H1 (cell line): ENCODE data around the gene GMPPA. TPM values are rescaled to one million over a fixed set of nuclear protein-coding genes. Genes with fewer than 3 reads are reported as not detected.

ENCODE experiments used
- CBX8 ChIP-seq: fragments of 300-800, 300-1000 bp; sonication (generic); IDR thresholded peaks from 2 replicates; pipeline ENCODE4 v1.7.1; 2016; ENCODE audit warnings: low read depth, low read length, borderline replicate concordance
- CEBPB ChIP-seq: IDR thresholded peaks from 2 replicates; pipeline ENCODE4 v1.6.1; 2012; ENCODE audit warnings: low read depth, low read length
- EP300 ChIP-seq, 2 experiments: IDR thresholded peaks; 1 replicate in 1 of 2; 2 replicates in 1 of 2; pipeline ENCODE4 v1.6.1; 2011 to 2012; ENCODE audit warnings: low read depth in 2 of 2, low read length in 2 of 2, mild to moderate bottlenecking in 2 of 2, borderline replicate concordance in 1 of 2, inconsistent platforms in 1 of 2, moderate library complexity in 1 of 2
- EZH2 ChIP-seq: fragments of 200-600 bp; sonication (generic); IDR thresholded peaks from 2 replicates; pipeline ENCODE4 v1.7.1; 2012; ENCODE audit warnings: low read depth, mild to moderate bottlenecking, moderate library complexity, low read length, inconsistent platforms; ENCODE audit not compliant: severe bottlenecking
- JUND ChIP-seq: IDR thresholded peaks from 2 replicates; pipeline ENCODE4 v1.6.1; 2011; ENCODE audit warnings: mild to moderate bottlenecking, improper control_type of control experiment, low read length
- POLR2AphosphoS5 ChIP-seq: IDR thresholded peaks from 2 replicates; pipeline ENCODE4 v1.6.1; 2011; ENCODE audit warnings: low read depth, low read length
- SIRT6 ChIP-seq: IDR thresholded peaks from one replicate; pipeline ENCODE4 v1.7.1; 2012; ENCODE audit warnings: low read length, inconsistent platforms
- SIX5 ChIP-seq: IDR thresholded peaks from 2 replicates; pipeline ENCODE4 v1.6.1; 2011; ENCODE audit warnings: mild to moderate bottlenecking, low read depth, low read length
- TEAD4 ChIP-seq: IDR thresholded peaks from 2 replicates; pipeline ENCODE4 v1.6.1; 2012; ENCODE audit warnings: low read depth, low read length, inconsistent platforms, mixed read lengths
- polyA plus RNA-seq, 7 experiments: library from polyadenylated mRNA; depleted of rRNA in 3 of 7; stranded (reverse) in 5 of 7; unstranded in 2 of 7; fragments of >200 nt in 5 of 7; fragments of 200-250 nt in 2 of 7; gene quantifications; 1 replicate in 5 of 7; 2 replicates in 1 of 7; 4 replicates in 1 of 7; pipeline versions ENCODE4 v1.2.1 to v1.2.3, GENCODE V29; 2011 to 2013; ENCODE audit warnings: missing spikeins in 2 of 7, mixed read lengths in 2 of 7
- total RNA-seq: library from RNA; stranded (reverse); fragmentation: NEBNext Ultra II Directional; extraction: Animal tissue kit (Norgen Biotek cat#: 25700); gene quantifications from 2 replicates; pipeline ENCODE4 v1.2.1, GENCODE V29; 2021
- TF ChIP-seq, protein P1 (sequence below): fragments of 300-600 bp; sonication (generic); IDR thresholded peaks from 2 replicates; pipeline ENCODE4 v1.7.1; 2012; ENCODE audit warnings: low read length, moderate library complexity, mild to moderate bottlenecking, inconsistent platforms; ENCODE audit not compliant: insufficient replicate concordance
- TF ChIP-seq, protein P2 (sequence below): IDR thresholded peaks from 2 replicates; pipeline ENCODE4 v1.6.1; 2012; ENCODE audit warnings: inconsistent platforms

The GMPPA gene
- total and polyA plus RNA-seq, 2 of the 8 experiments (the other 6 are each of a cell fraction or from before 2014, with no cell fraction given): 34.3 to 98.8 TPM

DNA sequence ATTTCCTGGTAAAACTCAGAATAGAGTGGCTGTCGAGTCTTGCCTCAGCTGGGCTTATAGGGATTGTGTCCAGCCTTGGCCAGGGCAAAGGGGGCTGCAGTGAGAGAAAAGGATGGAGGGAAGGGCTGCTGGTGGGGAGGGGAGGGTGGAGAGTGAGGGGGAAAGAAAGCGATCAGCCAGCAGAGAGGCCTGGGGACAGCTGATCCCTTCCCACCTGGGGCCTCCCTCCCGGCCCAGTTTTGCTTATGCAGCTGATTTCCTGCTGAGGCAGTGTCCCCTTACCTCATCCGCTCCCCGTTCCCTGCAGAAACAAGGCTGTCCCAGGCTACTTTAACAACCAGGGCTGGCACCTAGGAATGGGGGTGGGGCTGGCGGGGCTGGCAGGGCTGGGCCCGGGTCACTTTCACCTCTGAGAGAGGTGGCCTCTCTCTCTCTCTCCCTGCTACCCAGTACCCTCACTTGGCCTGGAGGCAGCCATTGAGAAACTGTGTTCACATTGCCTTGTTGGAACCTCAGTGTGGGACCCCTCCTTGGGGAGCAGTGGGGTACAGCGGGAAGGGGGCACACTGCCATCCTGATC, 12.2 kb upstream of the GMPPA start (continued):
- TF ChIP-seq, protein P1, sequence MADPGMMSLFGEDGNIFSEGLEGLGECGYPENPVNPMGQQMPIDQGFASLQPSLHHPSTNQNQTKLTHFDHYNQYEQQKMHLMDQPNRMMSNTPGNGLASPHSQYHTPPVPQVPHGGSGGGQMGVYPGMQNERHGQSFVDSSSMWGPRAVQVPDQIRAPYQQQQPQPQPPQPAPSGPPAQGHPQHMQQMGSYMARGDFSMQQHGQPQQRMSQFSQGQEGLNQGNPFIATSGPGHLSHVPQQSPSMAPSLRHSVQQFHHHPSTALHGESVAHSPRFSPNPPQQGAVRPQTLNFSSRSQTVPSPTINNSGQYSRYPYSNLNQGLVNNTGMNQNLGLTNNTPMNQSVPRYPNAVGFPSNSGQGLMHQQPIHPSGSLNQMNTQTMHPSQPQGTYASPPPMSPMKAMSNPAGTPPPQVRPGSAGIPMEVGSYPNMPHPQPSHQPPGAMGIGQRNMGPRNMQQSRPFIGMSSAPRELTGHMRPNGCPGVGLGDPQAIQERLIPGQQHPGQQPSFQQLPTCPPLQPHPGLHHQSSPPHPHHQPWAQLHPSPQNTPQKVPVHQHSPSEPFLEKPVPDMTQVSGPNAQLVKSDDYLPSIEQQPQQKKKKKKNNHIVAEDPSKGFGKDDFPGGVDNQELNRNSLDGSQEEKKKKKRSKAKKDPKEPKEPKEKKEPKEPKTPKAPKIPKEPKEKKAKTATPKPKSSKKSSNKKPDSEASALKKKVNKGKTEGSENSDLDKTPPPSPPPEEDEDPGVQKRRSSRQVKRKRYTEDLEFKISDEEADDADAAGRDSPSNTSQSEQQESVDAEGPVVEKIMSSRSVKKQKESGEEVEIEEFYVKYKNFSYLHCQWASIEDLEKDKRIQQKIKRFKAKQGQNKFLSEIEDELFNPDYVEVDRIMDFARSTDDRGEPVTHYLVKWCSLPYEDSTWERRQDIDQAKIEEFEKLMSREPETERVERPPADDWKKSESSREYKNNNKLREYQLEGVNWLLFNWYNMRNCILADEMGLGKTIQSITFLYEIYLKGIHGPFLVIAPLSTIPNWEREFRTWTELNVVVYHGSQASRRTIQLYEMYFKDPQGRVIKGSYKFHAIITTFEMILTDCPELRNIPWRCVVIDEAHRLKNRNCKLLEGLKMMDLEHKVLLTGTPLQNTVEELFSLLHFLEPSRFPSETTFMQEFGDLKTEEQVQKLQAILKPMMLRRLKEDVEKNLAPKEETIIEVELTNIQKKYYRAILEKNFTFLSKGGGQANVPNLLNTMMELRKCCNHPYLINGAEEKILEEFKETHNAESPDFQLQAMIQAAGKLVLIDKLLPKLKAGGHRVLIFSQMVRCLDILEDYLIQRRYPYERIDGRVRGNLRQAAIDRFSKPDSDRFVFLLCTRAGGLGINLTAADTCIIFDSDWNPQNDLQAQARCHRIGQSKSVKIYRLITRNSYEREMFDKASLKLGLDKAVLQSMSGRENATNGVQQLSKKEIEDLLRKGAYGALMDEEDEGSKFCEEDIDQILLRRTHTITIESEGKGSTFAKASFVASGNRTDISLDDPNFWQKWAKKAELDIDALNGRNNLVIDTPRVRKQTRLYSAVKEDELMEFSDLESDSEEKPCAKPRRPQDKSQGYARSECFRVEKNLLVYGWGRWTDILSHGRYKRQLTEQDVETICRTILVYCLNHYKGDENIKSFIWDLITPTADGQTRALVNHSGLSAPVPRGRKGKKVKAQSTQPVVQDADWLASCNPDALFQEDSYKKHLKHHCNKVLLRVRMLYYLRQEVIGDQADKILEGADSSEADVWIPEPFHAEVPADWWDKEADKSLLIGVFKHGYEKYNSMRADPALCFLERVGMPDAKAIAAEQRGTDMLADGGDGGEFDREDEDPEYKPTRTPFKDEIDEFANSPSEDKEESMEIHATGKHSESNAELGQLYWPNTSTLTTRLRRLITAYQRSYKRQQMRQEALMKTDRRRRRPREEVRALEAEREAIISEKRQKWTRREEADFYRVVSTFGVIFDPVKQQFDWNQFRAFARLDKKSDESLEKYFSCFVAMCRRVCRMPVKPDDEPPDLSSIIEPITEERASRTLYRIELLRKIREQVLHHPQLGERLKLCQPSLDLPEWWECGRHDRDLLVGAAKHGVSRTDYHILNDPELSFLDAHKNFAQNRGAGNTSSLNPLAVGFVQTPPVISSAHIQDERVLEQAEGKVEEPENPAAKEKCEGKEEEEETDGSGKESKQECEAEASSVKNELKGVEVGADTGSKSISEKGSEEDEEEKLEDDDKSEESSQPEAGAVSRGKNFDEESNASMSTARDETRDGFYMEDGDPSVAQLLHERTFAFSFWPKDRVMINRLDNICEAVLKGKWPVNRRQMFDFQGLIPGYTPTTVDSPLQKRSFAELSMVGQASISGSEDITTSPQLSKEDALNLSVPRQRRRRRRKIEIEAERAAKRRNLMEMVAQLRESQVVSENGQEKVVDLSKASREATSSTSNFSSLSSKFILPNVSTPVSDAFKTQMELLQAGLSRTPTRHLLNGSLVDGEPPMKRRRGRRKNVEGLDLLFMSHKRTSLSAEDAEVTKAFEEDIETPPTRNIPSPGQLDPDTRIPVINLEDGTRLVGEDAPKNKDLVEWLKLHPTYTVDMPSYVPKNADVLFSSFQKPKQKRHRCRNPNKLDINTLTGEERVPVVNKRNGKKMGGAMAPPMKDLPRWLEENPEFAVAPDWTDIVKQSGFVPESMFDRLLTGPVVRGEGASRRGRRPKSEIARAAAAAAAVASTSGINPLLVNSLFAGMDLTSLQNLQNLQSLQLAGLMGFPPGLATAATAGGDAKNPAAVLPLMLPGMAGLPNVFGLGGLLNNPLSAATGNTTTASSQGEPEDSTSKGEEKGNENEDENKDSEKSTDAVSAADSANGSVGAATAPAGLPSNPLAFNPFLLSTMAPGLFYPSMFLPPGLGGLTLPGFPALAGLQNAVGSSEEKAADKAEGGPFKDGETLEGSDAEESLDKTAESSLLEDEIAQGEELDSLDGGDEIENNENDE: no peak
- TF ChIP-seq SIRT6: no peak
- no peak for TF ChIP-seq EZH2
- TF ChIP-seq CEBPB: no peak
- no peak for TF ChIP-seq JUND
- no peak for TF ChIP-seq SIX5
- TF ChIP-seq EP300 (IDR thresholded peaks at IDR 0.05; ENCODE audit: borderline replicate concordance in 1 of 2, low read depth in 2 of 2, low read length in 2 of 2): no peak
- no peak for TF ChIP-seq CBX8
- TF ChIP-seq, protein P2, sequence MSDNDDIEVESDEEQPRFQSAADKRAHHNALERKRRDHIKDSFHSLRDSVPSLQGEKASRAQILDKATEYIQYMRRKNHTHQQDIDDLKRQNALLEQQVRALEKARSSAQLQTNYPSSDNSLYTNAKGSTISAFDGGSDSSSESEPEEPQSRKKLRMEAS: no peak
- TF ChIP-seq POLR2AphosphoS5: no peak
- TF ChIP-seq TEAD4: no peak
